Measurements from ENCODE around the gene PHOSPHO2.

Gene PHOSPHO2

DNA sequence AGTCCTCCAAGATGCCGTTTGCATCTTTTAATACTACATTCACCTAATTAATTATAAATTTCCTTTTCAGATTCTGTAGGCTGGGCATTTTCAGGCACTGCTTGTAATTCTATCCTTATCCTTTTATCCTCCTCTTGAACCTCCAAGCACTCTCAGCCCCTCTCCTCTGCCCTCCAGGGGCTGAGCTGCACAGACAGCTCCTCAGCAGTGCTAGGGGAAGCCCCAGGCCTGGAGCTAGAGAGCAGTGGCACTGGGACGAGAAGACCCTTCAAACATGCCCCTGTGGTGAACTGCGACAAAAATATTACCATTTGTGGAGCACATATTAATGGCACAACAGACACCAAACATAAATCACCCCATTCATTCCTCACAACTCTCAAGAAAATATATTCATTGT is 33.0 kb upstream of the PHOSPHO2 start:
- TF ChIP-seq, protein P1, sequence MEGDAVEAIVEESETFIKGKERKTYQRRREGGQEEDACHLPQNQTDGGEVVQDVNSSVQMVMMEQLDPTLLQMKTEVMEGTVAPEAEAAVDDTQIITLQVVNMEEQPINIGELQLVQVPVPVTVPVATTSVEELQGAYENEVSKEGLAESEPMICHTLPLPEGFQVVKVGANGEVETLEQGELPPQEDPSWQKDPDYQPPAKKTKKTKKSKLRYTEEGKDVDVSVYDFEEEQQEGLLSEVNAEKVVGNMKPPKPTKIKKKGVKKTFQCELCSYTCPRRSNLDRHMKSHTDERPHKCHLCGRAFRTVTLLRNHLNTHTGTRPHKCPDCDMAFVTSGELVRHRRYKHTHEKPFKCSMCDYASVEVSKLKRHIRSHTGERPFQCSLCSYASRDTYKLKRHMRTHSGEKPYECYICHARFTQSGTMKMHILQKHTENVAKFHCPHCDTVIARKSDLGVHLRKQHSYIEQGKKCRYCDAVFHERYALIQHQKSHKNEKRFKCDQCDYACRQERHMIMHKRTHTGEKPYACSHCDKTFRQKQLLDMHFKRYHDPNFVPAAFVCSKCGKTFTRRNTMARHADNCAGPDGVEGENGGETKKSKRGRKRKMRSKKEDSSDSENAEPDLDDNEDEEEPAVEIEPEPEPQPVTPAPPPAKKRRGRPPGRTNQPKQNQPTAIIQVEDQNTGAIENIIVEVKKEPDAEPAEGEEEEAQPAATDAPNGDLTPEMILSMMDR (conservative IDR thresholded peaks at IDR 0.05) = no peak
- H3K27ac ChIP-seq = no peak overlapping the region

DNA sequence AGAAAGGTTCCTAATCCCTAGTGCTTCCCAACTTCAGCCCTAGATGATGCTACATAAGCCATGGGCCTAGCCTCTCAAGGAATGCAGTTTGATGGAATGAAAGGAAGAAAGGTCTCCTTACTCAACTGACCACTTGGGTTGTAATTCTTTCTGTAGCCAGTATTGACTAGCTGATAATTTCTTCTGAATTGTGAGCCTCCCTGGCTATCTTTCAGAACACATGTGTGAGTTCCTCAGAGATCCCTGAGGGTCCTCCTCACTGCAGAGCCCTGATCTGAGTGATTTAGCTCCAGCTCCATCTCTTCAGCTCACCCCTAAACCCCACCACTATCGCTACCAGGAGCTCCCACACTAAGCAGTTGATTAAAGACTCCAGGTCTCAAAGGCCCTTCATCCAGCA is 31.5 kb upstream of the PHOSPHO2 start:
- TF ChIP-seq, protein P1 (conservative IDR thresholded peaks at IDR 0.05) = no peak
- H3K27ac ChIP-seq = no peak overlapping the region

DNA sequence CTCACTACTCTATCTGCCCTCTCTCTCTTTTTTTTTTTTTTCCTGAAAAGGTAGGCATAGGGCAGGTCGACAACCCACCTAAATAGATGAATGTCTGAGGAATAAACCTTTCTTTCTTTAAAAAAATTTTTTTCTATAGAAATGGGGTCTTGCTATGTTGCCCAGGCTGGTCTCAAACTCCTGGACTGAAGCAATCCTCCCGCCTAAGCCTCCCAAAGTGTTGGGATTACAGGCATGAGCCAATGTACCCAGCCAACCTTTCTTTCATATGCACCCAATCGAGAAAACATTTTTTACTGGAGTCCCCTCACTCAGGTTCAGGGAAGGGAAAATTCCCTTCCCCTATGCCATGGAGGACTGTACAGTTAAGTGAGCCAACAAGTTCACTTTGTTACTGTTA is 31.0 kb upstream of the PHOSPHO2 start:
- H3K27ac ChIP-seq = no peak overlapping the region
- TF ChIP-seq, protein P1 (conservative IDR thresholded peaks at IDR 0.05) = no peak

DNA sequence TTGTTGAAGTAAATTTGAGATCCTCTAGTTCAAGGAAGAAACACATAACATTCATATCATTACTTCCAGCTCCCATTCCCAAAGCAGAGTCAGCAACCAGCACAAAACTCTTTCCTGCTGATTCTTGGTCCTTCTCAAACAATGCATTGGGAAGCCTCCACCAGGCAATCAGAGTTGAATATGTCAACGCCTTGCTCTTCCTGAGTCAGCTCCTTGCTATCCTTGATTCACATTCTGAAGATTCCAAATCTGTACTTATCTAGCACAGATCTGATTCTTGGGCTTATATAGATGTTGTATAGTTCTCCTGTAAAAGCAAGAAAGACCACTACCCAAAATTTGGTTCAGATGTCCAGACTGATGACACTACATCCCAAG is 29.7 kb upstream of the PHOSPHO2 start:
- TF ChIP-seq, protein P1 (conservative IDR thresholded peaks at IDR 0.05) = no peak
- H3K27ac ChIP-seq = peak overlapping the region; percentile 14; the same call in 1 of the 2 replicates

DNA sequence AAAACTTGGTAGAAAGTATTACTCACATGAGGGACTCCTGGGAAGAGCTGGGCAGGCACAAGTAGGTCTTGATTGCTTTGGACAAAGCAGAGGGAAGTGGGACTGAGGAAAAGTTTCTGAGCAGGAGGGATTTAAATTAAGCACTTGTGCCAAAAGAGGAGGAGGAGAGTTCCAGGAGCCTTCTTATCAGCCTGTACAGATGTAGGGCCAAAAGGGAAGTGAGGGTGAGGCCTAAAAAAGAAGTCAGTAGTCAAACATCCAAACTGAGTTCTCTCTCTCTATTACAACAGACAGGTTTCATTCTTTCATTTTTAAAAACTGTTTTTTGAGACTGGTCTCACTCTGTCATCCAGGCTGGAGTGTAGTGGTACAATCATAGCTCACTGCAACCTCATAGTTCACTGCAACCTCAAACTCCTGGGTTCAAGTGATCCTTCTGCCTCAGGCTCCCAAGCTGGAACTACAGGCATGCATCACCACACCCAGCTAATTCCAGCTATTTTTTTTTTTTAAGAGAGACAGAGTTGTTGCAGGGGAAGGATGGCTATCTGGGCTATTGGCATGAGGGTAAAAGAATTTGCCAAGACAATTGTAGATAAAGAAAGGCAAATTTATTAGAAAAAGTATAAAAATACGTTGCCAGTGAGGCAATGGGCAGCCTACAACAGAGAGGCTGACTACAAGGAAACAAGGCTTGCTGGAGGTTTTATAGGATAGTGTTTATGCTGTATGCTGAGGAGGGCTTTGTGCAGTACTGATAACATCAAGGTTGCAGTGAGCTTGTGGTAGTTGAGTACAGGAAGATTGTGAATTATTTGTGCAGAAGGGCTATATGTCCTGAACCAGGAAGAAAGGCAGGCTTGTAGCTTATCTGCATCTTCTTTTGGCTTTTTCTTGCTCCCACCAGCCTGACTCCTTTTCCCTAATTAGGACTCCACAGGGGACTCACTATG is 29.0 kb upstream of the PHOSPHO2 start:
- TF ChIP-seq, protein P1 (conservative IDR thresholded peaks at IDR 0.05) = no peak
- H3K27ac ChIP-seq = peak overlapping the region; percentile 14; the same call in 1 of the 2 replicates

DNA sequence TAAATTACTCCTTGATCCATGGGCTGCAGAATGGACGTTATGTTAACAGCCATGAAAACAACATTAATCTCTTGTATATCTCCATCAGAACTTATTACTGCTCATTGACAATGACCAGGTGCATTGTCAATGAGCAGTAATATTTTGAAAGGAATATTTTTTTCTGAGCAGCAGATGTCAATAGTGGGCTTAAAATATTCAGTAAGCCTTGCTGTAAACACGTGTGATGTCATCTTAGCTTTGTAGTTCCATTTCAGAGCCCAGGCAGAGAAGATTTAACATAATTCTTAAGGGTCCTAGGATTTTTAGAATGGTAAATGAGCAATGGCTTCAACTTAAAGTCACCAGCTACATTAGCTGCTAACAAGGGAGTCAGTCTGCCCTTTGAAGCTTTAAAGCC is 26.7 kb upstream of the PHOSPHO2 start:
- no peak overlapping the region for H3K27ac ChIP-seq
- TF ChIP-seq, protein P1 (conservative IDR thresholded peaks at IDR 0.05) = no peak

DNA sequence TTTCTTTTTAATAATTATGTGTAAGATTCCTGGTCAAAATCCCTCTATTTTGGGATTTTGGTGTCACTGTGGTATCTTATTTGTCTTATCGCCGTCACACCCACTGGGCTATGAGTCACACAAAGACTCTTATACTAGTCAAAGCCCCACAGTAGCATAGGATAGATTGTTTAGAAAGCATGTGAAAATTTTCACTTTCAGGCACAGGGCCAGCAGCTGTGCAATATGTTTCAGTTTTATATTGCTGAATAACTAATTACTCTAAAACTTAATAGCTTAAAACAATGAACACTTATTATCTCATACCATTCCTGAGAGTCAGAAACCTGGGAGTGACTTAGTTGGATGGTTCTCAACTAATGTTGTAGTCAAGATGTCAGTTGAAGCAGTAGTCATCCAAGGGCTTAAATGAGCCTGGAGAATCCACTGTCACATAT is 24.0 kb upstream of the PHOSPHO2 start:
- no peak overlapping the region for H3K27ac ChIP-seq

More for the DNA sequence above, 24.0 kb upstream of the PHOSPHO2 start:
- TF ChIP-seq, protein P1 (conservative IDR thresholded peaks at IDR 0.05) = no peak

Measured in VCaP (cell line).